Thoracic aorta (tissue), 2 donors: ENCODE results near the gene DAB2. TPM values are rescaled to one million over a fixed set of nuclear protein-coding genes. Genes with fewer than 3 reads are reported as not detected.

Experiments used
- ATAC-seq: fragments of 150-250 bp; one replicate; pipeline ENCODE4 v1.8.0; 2017; ENCODE audit warnings: low read depth; ENCODE audit not compliant: insufficient number of reproducible peaks, low FRiP score
- DNase-seq: peaks from one replicate; pipeline ENCODE4 v3.0.0-alpha.2; 2020; ENCODE audit warnings: low spot score
- H3K27ac ChIP-seq, 2 donors: fragments of 200-600 bp; sonication (generic); 1 replicate in 1 of 2; 2 replicates in 1 of 2; pipeline ENCODE4 v1.5.1; 2016; ENCODE audit warnings: mild to moderate bottlenecking in 2 of 2, moderate library complexity in 2 of 2
- H3K27me3 ChIP-seq: fragments of 200-600 bp; sonication (generic); replicated peaks from 2 replicates; pipeline ENCODE4 v1.6.0; 2016; ENCODE audit warnings: mild to moderate bottlenecking; ENCODE audit not compliant: insufficient read depth
- H3K36me3 ChIP-seq: fragments of 200-600 bp; sonication (generic); one replicate; pipeline ENCODE4 v1.5.1; 2016
- H3K4me1 ChIP-seq, 2 donors: fragments of 200-600 bp; sonication (generic); 1 replicate in 1 of 2; 2 replicates in 1 of 2; pipeline versions ENCODE4 v1.5.1 to v1.6.0; 2016; ENCODE audit warnings: low read depth in 2 of 2, mild to moderate bottlenecking in 1 of 2; ENCODE audit not compliant: control insufficient read depth in 1 of 2
- H3K4me3 ChIP-seq: fragments of 200-600 bp; sonication (generic); 2 replicates; pipeline ENCODE4 v1.5.1; 2016; ENCODE audit warnings: mild to moderate bottlenecking
- H3K9me3 ChIP-seq: fragments of 200-600 bp; sonication (generic); 2 replicates; pipeline ENCODE4 v1.5.1; 2016
- CTCF ChIP-seq: fragments of 200-600 bp; sonication (generic); IDR thresholded peaks from one replicate; pipeline ENCODE4 v1.5.1; 2019; ENCODE audit warnings: antibody characterized with exemption
- total RNA-seq, 2 donors: library from RNA; depleted of rRNA; stranded (reverse); fragments of >200 nt; gene quantifications; one replicate each; pipeline versions ENCODE4 v1.1.0 to v1.2.3, GENCODE V29; 2016

The DAB2 gene
- total RNA-seq, 2 donors from 2014 or later, result 162 to 187 TPM

GRCh38 chr5:39455645-39456044 lies 30.9 kb upstream of the DAB2 start:
- DNase-seq (no peak), ATAC-seq (no peak)
- Histone ChIP-seq H3K9me3 (no peaks in the 10 kb centered on the region), H3K27me3 (no peaks in the 10 kb centered on the region), H3K27ac (no peak overlapping the region), H3K4me1 (no peaks in the 10 kb centered on the region), H3K36me3 (no peaks in the 10 kb centered on the region), H3K4me3 (no peak overlapping the region)
- no peak for TF ChIP-seq CTCF

- TF ChIP-seq CTCF, result no peak
Observed at GRCh38 chr5:39453606-39454005, 28.8 kb upstream of the DAB2 start.

DNA sequence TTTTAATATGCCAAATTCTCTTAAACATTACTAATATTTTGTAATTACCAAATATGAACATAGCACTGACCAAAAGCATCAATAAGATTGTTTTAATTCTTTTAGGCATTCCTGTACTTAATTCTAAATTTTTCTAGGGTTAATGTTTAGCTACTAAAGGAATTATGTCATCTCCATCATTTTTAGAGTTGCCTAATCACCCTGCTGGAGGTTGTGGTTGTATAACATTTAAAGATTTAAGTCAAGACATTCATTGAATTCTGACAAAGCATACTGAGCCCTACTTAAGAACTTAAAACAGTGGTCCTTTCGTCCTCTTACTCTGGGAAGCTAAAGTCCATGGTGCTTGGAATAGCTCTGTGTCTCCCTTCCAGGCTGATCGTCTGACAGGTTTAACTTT lies 28.1 kb upstream of the DAB2 start:
- Histone ChIP-seq H3K4me3 (no peak overlapping the region), H3K27ac (no peak overlapping the region), H3K4me1 (no peaks in the 10 kb centered on the region), H3K9me3 (no peaks in the 10 kb centered on the region), H3K36me3 (no peaks in the 10 kb centered on the region), H3K27me3 (no peaks in the 10 kb centered on the region)
- TF ChIP-seq CTCF, result no peak
- DNase-seq (no peak), ATAC-seq (no peak)

More at GRCh38 chr5:39453606-39454005, 28.8 kb upstream of the DAB2 start:
- Histone ChIP-seq H3K36me3 (no peaks in the 10 kb centered on the region), H3K9me3 (no peaks in the 10 kb centered on the region), H3K27me3 (no peaks in the 10 kb centered on the region), H3K4me1 (no peaks in the 10 kb centered on the region), H3K4me3 (no peak overlapping the region), H3K27ac (no peak overlapping the region)
- no peak for DNase-seq
- ATAC-seq, result no peak

DNA sequence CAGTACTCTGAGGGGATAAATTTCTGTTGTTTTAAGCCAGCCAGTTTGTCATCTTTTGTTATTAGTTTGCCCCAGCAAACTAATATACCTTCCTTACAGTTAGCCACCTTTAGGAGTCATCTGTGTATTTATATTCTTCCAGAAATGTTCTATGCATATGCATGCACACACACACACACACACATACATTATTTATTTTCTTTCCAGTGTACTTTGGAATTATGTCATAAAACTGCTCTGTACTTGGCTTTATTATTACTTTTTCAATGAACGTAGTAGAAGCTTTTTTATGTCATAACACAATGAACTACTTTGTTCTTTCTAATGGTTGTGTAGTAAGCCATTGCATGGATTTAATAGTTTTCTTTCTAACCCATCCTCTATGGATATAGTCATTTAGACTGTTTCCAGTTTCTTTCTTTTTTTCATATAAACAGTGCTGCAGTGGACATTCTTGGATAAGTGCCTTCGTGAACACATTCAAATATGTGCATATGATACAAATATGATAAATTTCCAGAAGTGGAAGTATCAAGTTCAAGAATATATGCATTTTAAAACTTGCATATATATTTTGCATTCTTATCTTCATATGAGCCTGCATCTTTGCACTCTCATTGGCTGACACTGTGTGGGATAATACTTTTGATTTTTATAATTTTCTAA lies 26.6 kb upstream of the DAB2 start:
- H3K9me3 ChIP-seq, result no peaks in the 10 kb centered on the region
- ATAC-seq, result no peak
- H3K36me3 ChIP-seq, result no peaks in the 10 kb centered on the region

DNA sequence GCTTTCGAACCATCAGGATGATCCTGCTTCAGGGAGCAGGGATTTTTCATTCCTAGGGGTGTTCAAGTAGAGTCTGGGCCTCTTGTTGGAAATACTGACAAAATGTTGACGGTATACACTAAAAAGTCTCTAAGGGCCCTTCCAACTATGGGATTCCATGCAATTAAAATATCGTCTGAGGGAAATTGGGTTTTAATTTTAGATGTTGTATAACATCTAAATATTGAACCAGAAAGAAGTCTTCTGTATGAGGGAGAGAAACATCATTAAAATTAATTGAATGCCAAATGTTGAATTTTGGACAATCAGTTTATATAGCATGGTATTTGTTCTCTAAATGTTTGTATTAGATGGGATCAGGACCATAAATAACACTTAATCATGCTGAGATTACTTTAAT lies 25.7 kb upstream of the DAB2 start:
- no peak for TF ChIP-seq CTCF
- DNase-seq (no peak), ATAC-seq (no peak)
- Histone ChIP-seq H3K9me3 (no peaks in the 10 kb centered on the region), H3K4me3 (no peak overlapping the region), H3K27me3 (no peaks in the 10 kb centered on the region), H3K4me1 (peaks cover 0 to 11% of the 10 kb centered on the region in 2 donors), H3K27ac (no peak overlapping the region), H3K36me3 (no peaks in the 10 kb centered on the region)

More for the DNA sequence above, 26.6 kb upstream of the DAB2 start:
- no peak for DNase-seq
- TF ChIP-seq CTCF, result no peak
- H3K4me3 ChIP-seq, result no peak overlapping the region
- no peak overlapping the region for H3K27ac ChIP-seq
- no peaks in the 10 kb centered on the region for H3K27me3 ChIP-seq
- peaks cover 0 to 11% of the 10 kb centered on the region in 2 donors for H3K4me1 ChIP-seq
